ENCODE results near the gene VSIR. TPM values are rescaled to one million over a fixed set of nuclear protein-coding genes. Genes with fewer than 3 reads are reported as not detected.

Gene VSIR
- total RNA-seq, 1 donor from 2014 or later: 104 TPM

DNA sequence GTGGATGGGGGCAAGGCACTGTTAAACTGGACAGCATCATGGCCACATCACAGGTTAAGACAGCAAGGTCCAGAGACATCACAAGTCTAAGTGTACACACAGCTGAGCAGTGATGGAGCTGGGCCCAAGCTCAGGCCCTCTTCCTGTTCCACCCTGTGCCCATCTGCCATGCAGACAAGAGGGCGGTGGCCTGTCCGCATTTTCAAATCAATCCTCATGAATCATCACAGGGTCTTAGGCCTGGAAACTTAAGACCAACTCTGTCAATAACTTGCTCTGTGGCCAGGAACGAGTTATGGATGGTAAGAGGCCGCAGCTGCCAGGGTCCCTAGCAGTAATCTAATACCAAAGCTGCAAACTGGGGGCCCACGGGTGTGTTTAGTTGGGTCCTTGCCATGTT lies 56.9 kb downstream of the VSIR start:
- DNase-seq: no peak
- no peak overlapping the region for H3K27ac ChIP-seq (replicated peaks)
- H3K9me3 ChIP-seq (replicated peaks): no peaks in the 10 kb centered on the region
- peaks cover 79% of the 10 kb centered on the region for H3K4me1 ChIP-seq
- H3K36me3 ChIP-seq: no peaks in the 10 kb centered on the region
- no peaks in the 10 kb centered on the region for H3K27me3 ChIP-seq (ENCODE audit: low read depth)
- no peak overlapping the region for H3K4me3 ChIP-seq
- TF ChIP-seq, protein P1, sequence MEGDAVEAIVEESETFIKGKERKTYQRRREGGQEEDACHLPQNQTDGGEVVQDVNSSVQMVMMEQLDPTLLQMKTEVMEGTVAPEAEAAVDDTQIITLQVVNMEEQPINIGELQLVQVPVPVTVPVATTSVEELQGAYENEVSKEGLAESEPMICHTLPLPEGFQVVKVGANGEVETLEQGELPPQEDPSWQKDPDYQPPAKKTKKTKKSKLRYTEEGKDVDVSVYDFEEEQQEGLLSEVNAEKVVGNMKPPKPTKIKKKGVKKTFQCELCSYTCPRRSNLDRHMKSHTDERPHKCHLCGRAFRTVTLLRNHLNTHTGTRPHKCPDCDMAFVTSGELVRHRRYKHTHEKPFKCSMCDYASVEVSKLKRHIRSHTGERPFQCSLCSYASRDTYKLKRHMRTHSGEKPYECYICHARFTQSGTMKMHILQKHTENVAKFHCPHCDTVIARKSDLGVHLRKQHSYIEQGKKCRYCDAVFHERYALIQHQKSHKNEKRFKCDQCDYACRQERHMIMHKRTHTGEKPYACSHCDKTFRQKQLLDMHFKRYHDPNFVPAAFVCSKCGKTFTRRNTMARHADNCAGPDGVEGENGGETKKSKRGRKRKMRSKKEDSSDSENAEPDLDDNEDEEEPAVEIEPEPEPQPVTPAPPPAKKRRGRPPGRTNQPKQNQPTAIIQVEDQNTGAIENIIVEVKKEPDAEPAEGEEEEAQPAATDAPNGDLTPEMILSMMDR (IDR thresholded peaks at IDR 0.05; ENCODE audit: borderline replicate concordance): no peak
- intact Hi-C loops (cut with micrococcal nuclease): no loop called here

DNA sequence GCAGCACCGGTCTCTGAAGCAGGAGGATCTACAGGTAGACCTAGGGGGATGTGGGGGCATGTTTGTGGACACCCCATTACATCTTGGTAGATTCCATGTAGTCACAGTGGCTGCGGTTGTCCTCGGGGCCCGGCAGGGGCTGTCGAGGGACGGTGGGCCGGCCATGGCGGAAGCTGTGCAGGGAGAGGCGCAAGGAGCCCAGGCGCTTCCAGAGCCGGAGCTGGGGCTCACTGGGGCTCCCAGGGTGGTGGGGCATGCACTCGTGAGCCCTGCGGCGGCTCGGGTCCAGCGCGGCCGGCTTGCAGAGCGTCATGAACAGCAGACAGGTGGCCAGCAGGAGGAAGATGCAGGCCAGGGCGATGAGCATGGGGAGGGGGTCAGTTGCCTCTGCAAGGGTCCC lies 57.5 kb downstream of the VSIR start:
- Histone ChIP-seq H3K4me3 (no peak overlapping the region), H3K27me3 (ENCODE audit: low read depth) (no peaks in the 10 kb centered on the region), H3K27ac (replicated peaks) (no peak overlapping the region), H3K36me3 (no peaks in the 10 kb centered on the region), H3K4me1 (peaks cover 79% of the 10 kb centered on the region), H3K9me3 (replicated peaks) (no peaks in the 10 kb centered on the region)
- intact Hi-C loops (cut with micrococcal nuclease): no loop called here
- TF ChIP-seq, protein P1 (IDR thresholded peaks at IDR 0.05; ENCODE audit: borderline replicate concordance): no peak
- no peak for DNase-seq

DNA sequence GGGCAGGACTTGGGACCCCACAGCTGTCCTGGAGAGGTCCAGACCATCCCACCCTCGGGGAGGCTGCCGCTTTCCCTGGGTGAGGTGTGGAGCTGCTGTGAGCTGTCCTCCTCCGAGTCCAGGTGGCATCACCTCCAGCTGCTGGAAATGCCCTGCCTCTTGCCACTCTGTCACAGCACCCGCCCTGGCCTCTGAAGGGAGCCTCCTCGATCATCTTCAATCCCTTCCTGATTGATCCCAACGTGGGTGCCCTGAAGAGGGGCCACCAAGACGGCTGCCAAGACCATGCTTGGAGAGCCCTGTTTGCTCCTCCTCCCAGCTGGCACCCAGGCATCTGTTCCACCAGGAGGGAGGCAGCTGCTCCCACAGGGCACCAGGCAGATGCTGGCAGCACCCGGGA lies 58.3 kb downstream of the VSIR start:
- no peak overlapping the region for H3K4me3 ChIP-seq

DNA sequence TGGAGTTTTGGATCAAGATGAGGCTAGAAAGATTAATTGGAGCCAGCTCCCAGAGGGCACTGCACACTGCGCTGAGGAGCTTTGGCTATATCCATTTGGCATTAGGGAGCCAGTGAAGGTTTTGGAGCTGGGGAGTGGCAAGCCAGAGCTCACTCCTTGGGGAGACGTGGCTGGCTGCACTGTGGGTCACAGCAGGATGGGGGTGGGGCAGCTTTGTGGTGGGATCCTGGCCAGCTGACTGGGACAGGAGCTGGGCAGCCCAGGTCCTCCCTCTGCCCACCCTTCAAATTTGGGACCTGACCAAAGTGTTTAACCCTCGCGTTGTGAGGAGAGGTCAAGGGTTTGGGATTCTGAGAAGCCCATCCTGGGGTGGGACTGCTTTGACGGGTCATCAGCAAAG lies 58.7 kb downstream of the VSIR start:
- intact Hi-C loops (cut with micrococcal nuclease): no loop called here
- no peaks in the 10 kb centered on the region for H3K9me3 ChIP-seq (replicated peaks)
- no peaks in the 10 kb centered on the region for H3K27me3 ChIP-seq (ENCODE audit: low read depth)
- DNase-seq: no peak
- no peaks in the 10 kb centered on the region for H3K36me3 ChIP-seq
- TF ChIP-seq, protein P1 (IDR thresholded peaks at IDR 0.05; ENCODE audit: borderline replicate concordance): no peak
- peak overlapping the region; percentile 93 for H3K27ac ChIP-seq (replicated peaks)
- H3K4me1 ChIP-seq: peaks cover 74% of the 10 kb centered on the region
- peak overlapping the region; percentile 26 for H3K4me3 ChIP-seq

More for the DNA sequence above, 58.3 kb downstream of the VSIR start:
- no peak for DNase-seq
- H3K9me3 ChIP-seq (replicated peaks): no peaks in the 10 kb centered on the region
- TF ChIP-seq, protein P1 (IDR thresholded peaks at IDR 0.05; ENCODE audit: borderline replicate concordance): no peak
- H3K27me3 ChIP-seq (ENCODE audit: low read depth): no peaks in the 10 kb centered on the region
- no peaks in the 10 kb centered on the region for H3K36me3 ChIP-seq
- peak overlapping the region; percentile 93 for H3K27ac ChIP-seq (replicated peaks)
- intact Hi-C loops (cut with micrococcal nuclease): no loop called here
- H3K4me1 ChIP-seq: peaks cover 78% of the 10 kb centered on the region

DNA sequence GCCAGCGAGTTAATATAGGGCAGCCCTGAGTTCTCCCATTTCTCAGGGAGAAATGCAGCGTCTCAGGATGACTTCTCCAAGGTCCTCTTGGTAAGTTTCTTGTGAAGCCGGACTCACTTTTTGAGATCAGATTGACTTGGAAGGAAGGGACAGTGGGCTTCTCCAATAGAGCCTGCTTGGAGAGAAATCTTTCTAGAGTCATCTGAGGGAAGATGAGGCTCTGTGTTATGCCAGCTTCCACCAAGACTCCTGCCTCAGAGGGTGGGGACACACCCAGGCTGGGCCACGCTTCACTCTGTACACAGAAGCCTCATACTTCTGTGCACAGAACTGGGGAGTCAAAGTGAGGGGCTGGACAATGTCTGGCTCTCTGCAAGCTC lies 59.3 kb downstream of the VSIR start:
- TF ChIP-seq, protein P1 (IDR thresholded peaks at IDR 0.05; ENCODE audit: borderline replicate concordance): no peak
- intact Hi-C loops (cut with micrococcal nuclease): no loop called here
- Histone ChIP-seq H3K27ac (replicated peaks) (peak overlapping the region; percentile 93), H3K9me3 (replicated peaks) (no peaks in the 10 kb centered on the region), H3K27me3 (ENCODE audit: low read depth) (no peaks in the 10 kb centered on the region), H3K36me3 (no peaks in the 10 kb centered on the region), H3K4me1 (peaks cover 68% of the 10 kb centered on the region), H3K4me3 (peak overlapping the region; percentile 26)
- no peak for DNase-seq
